ENCODE results near the gene LEF1.
"Not testable (repeated sequence)": the region's sequence is repeated elsewhere in the genome, so short reads cannot be mapped to it uniquely, and the experiment has no call there.

LEF1 gene

DNA sequence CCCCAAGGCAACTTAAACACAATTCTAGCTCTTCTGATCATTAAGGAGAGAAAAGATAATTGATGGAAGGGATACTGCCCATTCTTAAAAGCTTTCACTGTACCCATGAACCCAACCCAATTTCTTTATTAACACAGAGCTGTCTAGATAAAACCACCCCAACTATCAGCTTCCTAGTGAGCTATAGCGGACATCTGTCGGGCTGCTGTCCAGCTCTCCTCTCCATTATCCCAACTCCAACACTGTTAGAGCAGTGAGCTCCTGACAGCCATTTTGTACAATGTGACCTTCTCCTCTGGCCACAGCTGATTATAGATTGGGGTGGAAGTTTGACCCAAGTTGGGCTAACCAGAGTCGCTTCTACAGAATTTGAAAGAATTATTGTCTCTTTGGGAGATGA lies 112.9 kb downstream of the LEF1 start:
- DNase-seq: no peak

DNA sequence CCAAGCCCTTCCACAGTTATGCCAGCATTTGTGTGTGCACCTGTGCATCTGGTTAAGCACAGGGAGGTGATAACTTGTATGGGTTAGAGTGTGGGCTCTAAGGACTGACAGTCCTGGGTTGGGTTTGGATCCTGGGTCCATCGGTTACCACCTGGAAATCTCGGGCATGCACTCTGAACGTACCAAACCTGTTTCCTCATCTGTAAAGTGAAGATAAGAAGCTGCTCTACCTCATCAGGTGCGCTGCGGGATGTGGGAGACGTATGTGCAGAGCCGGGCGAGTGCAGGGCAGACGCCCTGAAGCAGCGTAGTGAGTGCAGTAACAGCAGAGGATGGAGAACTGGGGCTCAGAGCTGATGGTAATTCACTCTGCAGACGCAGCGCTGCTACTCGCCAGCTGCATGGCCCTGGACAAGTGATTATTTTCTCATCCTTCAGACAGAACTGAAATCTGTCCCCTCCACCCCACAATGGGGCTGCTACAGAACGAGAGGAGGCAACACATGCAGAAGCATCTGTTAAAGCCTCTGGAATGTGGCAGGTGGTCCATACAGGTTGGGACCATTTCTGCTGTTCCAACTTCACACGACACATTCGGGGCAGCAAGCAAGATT lies 114.6 kb downstream of the LEF1 start:
- no peak for DNase-seq

DNA sequence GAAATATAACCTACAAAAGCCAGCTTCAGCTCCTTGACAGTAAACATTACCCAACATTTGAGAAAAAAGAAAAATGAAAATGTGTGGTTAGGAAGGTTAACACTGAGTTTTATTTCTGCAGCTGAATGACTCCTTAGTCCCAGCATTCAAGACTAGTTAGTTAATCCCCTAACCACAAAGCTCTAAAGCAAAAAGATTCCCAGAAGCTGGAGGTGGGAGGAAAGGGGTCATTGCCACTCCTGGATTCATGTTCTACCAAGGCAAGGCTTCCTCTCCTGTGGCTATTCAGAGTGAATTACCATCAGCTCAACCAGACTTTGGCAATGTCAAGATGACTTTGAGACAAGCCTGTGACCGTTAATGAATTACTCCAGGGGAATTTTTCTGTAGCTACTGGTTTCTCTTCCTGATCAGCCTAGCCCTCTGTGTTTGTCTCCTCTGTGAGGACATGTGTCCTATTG lies 115.5 kb downstream of the LEF1 start:
- DNase-seq: no peak

DNA sequence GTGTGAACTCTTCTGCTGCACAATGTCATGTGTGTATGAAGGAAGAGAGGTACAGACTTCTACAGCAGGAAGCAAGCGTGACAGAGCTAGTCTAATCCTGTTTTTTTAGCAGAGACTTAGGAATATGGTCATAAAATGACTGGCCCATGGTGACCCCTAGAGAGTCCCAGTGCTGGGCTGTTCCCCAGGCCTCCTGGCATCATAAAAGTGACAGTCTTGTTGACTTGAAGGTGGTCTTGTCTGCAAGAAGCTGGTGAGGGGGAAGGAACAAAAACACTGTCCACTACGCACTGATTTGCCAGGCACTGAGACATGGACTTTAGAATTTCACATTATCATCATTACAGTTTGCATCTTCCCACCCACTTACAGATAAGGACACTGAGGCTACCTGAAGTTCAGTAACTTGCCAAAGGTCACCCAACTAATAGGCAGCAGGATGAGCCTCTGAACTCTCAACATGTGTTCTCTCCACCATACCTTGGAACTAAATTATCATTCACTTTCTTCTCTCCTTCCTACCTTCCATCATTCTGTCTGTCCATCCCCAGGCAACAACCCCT lies 116.1 kb downstream of the LEF1 start:
- DNase-seq: no peak

DNA sequence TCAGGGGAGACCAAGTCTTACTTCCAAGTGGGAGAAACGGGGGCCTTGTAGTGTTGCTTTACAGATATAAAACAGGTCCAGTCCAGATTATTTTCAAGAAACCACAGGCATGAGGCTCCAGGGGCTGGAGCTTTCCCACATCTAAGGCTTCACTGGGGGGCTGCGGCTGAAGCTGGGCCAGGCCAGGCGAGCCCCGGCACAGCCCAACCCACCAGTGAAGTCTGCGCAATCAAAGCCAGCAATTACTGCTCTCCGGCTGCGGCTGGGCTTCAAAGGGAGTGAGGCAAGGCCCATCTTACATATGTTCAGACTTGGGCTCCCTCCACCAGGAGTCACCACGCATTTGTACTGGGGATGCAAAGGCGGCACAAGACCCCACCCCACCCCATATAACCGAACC lies 117.4 kb downstream of the LEF1 start:
- no peak for DNase-seq

DNA sequence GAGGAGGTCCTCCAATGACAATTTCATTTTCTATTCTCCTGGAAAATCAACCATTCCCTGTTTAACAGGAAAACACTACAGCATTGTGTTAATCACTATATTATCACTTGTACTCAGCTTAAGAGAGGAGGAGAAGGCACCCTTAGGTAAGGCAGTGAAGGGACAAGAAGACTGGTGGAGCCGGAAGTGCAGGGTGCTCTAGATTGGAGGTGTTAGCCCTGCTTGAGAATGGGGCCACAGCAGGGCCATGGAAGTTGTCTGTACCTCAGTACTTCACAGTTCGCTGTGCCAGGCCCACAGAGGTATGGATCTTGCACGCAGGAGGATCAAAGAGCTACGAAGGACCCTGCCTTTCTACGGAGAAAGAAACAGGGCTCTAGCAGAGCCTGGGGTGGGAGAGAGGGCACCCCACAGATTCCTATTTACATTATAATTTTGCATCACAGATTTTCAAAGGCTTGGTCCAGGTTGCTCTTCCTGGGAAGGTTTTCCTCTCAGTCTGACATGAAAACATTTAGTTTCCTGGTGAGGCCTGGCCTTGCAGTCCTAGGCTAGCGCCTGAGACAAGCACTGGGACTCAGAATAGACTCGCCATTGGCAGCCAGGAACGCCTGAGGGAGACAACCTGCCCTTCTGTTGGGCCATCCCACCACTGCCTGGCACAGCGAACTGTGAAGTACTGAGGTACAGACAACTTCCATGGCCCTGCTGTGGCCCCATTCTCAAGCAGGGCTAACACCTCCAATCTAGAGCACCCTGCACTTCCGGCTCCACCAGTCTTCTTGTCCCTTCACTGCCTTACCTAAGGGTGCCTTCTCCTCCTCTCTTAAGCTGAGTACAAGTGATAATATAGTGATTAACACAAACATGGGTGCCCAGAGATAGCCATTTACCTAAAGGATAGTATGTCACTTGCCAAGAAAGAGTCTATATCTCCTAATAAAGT lies 118.3 kb downstream of the LEF1 start:
- not testable (repeated sequence) for DNase-seq

DNA sequence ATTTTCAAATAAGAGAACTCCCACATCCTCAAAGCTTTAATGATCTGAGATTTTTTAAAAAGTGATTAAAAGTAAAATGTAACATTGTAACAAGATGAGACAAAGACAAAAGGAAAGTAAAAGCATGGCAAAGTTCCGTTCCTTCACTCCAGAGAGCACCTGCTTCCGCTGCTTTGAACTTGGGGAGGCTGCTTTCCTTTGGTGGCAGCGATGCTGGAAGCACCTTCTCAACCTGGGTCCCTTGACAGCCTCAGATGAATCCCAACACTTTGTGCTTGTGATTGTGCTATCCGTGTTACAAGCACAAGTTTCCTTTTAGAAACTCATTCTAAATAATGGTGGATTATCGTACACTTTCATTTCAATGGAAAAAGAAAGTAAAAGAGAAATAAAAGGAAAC lies 119.3 kb downstream of the LEF1 start:
- DNase-seq: no peak

DNA sequence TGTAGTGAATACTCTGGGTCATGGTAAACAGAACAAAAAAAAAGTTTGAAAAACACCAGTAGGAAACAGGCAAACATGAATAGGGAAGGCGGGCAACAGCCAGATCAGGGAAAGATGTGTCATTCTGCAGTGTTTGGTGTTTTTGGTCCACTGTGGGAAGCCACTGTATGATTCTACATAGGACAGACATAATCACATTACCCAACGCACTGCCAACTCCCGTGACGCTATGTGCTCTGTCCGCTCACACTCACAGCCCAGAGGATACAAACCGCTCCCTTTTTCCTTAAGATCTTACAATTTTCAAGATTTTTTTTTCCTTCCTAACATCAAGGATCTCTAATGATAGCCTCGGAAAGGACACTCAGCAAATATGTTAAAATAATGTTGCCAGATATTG lies 119.7 kb downstream of the LEF1 start:
- no peak for DNase-seq

DNA sequence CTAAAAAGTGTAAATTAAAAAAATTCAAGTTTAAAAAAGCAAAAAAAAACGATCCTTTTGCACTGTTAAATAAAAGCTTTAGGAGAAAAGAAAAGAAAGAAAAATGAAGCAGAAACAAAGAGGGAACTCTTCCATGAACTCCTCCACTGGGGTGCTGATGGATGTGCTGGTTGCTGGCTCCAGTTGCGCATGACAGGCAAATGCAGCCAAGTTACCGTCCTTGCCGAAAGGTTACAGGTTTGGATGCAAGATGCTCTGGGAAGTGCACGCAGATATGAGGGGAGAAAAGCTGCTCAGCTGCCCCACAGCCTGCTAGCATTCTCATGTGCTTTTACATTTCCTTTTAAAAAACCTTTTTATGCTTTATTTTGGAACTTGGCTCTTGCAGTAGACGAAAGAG lies 120.6 kb downstream of the LEF1 start:
- no peak for DNase-seq

DNA sequence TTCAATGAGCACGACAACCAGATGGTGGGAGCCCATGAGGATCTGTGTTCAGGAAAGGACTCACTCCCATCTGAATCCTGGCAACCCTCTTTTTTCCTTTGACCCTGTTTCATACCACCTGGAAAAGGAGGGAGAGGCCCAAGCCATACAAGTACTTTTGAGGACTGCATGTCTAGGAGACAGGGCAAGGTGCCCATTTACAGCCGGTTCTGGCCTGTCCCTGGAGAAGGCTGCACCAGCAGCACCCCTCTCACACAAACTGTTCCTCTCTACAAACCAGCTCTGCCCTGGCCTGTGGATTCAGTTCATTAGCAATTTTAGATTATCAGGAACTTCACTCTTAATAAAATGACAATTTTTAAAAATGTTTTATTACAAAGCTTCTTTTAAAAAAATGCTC lies 121.5 kb downstream of the LEF1 start:
- DNase-seq: no peak

DNA sequence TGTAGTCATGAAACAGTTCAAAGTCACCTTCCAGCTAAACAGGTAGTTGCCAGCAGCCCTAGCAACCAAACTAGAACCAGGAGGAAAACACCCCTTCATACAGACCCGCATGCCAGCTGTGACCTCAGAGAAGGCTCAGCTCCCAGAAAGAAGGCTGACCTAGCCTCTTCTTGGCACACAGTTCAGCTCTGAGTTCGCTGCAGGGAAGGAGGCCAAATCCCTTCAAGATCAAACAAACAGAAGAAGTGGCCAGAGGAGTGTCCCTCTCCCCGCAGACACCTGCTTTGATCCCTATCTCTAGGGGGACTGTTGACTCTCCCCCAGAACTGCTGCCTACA lies 123.1 kb downstream of the LEF1 start:
- no peak for DNase-seq

DNA sequence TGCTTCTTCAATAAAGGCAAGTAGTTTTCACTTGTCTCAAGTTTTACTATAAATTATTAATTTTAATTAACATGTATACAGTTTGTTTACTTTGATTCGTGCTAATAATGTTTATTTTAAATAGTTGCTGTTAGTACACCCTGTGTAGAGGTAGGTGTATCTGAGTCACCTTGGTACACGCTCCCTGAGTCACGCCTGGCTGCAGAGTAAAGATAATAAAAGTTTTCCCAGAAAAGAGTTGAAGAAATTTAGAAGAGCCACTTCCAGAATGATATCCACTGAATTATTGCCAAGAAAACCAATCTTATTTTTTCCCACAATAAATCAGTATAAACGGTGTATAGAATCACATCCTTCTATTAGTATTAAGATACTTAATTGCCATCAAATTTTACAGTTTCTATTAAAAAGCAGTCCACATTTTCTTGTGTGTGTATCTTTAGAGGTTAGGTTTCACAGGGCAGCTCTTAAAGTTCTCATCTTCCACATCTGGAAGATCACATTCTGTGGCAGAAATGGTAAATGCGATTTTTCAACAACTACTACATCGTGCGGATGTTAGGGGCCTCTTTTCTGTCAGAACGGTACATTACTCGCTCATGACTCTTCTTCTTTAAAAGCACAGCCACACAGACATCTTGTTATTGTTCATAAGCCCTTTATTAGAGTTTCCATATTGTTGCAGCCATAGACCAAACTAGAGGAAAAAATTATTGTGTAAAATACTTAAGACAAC lies 123.6 kb downstream of the LEF1 start:
- DNase-seq: no peak

DNA sequence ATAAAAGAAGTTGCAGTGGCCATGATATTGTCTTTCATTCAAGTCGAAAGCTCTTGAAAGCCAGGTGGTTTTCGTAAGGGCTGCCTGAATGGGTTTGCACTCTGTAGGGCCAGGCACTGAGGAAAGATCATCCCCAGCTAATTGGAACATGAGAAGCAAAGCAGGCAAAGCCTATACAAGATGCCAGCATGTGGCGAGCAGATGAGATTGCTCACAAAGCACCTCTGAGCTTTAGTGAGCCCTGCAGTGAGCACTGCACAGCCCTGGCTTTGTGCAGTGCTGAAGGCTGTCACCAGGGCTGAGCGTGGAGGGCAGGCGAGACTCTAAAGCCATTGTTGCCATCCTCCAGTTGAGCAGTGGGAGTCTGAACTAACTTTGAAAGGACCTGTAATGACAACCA lies 125.2 kb downstream of the LEF1 start:
- DNase-seq: no peak

DNA sequence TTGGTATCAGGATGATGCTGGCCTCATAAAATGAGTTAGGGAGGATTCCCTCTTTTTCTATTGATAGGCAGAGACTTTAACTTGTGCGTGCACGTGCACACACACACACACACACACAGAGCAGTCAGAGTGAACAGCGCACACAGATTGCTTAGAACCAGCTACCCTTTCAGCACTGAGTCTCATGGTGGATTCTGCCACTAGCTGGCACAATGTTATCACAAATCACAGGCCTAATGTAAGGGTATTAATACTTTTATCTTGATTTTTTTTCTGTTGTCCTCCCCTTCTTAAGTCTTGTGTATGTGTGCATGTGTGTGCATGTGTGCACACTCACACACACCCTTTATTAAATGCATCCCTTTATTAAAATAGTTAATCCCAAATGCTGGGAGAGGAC lies 125.8 kb downstream of the LEF1 start:
- no peak for DNase-seq

DNA sequence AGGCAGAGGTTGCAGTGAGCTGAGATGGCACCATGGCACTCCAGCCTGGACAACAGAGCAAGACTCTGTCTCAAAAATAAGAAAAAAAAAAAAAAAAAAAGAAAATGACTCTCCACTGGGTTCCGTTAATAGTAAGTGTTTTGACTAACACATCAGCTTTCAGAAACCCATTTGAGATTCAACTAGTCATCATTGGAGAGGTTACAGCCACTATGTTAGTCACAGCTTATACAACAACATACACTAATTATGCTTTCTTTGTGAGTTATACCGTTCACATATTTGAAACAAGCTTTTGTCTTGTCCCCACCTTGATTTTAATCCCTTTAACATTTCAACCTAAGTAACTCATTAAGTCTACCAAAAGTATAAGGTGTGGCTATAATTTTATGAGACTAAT lies 130.8 kb downstream of the LEF1 start:
- DNase-seq: no peak

DNA sequence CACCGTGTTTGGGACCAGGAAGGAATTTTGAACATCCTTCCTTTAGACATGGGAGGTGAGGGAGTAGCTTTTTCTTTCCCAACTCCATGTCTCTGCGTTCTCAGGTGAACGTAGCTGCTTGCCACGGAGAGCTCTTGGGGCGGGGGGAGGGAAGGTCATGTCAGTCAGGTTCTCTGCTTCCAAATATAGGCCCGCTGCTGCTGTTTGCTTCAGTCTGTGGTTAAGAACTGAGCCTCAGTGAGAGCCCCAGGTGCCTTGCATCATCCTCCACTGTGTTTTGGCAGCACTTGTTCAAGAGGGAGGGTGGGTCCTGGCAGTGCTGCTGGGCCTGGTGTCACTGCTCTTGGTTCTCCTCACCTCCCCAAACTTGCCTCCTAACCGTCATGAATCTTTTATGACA lies 132.5 kb downstream of the LEF1 start:
- DNase-seq: no peak

DNA sequence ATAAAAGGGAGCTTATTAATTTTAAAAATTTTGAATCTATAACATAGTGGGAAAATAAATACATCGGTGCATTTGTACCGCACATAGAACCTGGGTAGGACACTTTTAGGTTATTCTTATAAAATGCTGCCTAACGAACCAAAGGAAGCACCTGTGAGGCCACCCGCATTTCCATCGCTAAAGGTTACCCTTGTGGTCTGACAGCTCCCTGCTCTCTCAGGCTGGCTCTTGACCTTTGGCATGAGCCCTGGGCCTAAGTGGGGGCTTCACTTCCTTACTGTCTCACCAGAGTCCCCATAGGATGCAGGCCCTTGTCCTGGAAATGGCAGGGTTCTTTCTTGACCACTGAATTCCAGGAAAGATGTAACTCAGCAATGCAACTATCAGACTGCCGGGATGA lies 133.0 kb downstream of the LEF1 start:
- no peak for DNase-seq

DNA sequence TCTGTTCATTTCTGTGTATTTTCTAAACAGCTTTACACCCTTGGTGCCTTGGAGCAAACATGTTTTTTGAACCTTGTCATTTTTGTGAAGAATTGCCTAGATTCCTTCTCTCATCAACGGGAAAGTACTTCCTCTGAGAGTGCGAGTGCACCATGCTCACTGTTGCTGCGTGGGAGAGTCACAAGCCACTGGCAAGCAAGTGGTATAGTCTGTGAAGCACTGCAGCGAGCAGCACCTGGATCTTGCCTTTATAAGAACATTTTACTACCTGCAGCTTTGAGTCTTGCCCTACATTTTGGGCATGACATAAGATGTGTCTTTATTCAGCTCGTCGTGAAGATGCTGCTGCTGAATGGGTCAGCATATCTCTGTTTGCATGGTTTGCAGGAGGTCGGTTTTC lies 134.2 kb downstream of the LEF1 start:
- DNase-seq: no peak

DNA sequence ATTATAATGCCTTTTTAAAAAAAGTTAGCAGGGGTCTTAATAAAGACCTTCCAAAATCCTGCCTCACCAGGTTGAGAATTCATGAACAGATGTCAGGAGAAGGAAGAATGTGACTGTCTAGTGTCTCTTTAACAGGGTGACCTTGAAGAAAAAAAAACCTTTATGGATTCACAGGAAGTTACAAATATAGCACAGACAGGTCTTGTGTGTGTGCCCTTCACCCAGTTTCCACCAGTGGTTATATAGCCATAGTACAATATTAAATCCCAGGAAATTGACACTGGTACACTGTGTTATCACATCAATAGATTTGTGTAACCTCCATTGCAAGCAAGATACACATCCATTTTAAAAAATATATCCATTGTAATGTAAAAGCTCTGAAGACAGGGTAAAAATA lies 135.4 kb downstream of the LEF1 start:
- DNase-seq: no peak

DNA sequence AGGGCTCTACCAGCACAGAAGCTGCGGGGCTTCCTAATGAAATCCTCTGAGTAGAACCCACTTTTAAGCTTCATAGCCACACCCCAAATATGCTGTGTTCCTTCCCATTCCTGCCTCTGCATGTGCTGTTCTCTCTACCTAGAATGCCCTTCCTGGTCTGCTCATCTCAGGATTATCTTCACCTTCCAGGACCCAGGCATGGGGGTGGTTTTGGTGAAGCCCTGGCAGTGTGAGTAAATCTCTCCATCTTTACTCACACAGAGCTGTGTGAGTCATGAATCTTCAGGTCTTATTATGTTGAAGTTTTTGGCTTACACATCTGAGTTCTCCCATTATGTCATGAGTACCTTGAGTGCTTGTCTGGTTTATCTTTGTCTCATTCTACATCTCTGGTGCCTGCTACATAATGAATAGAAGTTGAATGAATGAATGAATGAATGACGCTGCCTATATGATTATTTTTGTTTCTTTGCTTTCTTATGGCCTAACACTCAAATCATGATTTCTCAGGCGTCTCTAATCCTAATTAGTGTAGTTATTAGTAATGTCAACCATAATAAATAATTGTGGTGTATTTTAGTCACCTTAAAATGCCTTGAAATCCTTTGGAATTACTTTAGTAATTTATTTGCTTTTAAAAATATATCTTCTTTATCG lies 137.2 kb downstream of the LEF1 start:
- DNase-seq: no peak

DNA sequence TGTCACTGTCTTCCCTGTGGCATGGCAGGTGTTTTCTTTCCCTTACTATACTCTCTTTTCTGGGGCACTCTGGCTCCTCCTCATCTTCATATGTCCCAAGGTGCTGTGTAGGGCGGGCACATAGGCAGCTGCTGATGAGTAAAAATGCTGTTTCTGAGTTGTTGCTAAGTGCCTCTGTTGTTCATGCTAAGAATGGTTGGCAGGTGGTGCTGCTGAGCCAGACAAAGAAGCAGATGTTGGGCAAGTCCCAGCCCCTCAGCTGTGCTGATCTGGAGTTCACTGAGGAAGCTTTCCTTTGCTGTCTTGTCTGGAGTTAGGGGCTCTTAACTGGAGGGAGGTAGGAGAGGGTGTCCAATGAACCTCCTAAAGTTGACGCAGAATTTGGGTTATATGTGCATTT lies 138.4 kb downstream of the LEF1 start:
- DNase-seq: no peak

DNA sequence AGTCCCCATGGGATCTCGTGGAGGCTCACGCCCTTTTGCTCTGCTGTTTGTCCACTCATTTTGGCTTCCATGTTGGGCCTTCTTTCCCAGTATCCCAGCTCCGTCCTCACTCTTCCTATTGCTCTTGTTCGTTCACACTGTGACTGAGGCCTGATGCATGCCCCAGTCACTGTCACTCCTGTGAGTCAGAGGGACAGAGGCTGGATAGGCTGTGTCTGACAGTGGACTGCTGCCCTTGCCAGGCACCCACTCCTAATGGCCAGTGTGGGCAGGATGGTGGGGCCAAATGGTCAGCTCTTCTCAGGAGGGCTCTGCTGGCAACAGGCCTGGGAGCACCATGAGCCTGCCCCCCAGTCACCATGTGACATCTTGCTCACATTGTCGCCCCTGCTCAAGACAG lies 139.0 kb downstream of the LEF1 start:
- no peak for DNase-seq
